ENCODE results near the gene CELF6.

GRCh38 chr15:72249142-72249810 is 70.7 kb downstream of the CELF6 start:
- no peak for TF ChIP-seq CTCF (IDR thresholded peaks at IDR 0.05)
- TF ChIP-seq POLR2A (IDR thresholded peaks at IDR 0.05): no peak

All from esophagus squamous epithelium (tissue), 4 donors.